Neural crest cell (in vitro differentiated cells): Measurements from ENCODE around the gene C10orf105. TPM values are rescaled to one million over a fixed set of nuclear protein-coding genes. Genes with fewer than 3 reads are reported as not detected.
A peak's percentile ranks its signal among the peaks of the same experiment; 100 is the strongest.

Experiments used
- DNase-seq: peaks from one replicate; pipeline ENCODE4 v3.0.0; 2021; ENCODE audit warnings: low read depth, mixed read lengths, low spot score
- H3K27ac Mint-ChIP-seq: one replicate; pipeline ENCODE4 v1.8.0; 2021; ENCODE audit warnings: mild to moderate bottlenecking, mixed read lengths; ENCODE audit not compliant: unreplicated experiment
- H3K27me3 Mint-ChIP-seq: 2 replicates; pipeline ENCODE4 v1.8.0; 2021; ENCODE audit warnings: low read depth, mild to moderate bottlenecking, mixed read lengths
- H3K36me3 Mint-ChIP-seq: 2 replicates; pipeline ENCODE4 v1.8.0; 2021; ENCODE audit warnings: low read depth, mild to moderate bottlenecking, mixed read lengths
- H3K4me1 Mint-ChIP-seq: 2 replicates; pipeline ENCODE4 v1.8.0; 2021; ENCODE audit warnings: mixed read lengths
- H3K4me3 Mint-ChIP-seq: one replicate; pipeline ENCODE4 v1.8.0; 2021; ENCODE audit warnings: mild to moderate bottlenecking, mixed read lengths
- H3K9me3 Mint-ChIP-seq: 2 replicates; pipeline ENCODE4 v1.8.0; 2021; ENCODE audit warnings: mixed read lengths
- total RNA-seq: library from RNA; stranded (reverse); gene quantifications from 2 replicates; pipeline ENCODE4 v1.2.1, GENCODE V29; 2021
- TF ChIP-seq, protein P1 (sequence below): fragments of 200-600 bp; sonication (generic); conservative IDR thresholded peaks from 2 replicates; pipeline ENCODE4 v1.5.0; 2021; ENCODE audit warnings: antibody characterized with exemption, mild to moderate bottlenecking

Gene C10orf105
- total RNA-seq, 1 donor from 2014 or later = 0.12 TPM

- H3K27ac Mint-ChIP-seq = no peak overlapping the region
- no peaks in the 10 kb centered on the region for H3K9me3 Mint-ChIP-seq
- no peaks in the 10 kb centered on the region for H3K36me3 Mint-ChIP-seq
- TF ChIP-seq, protein P1, sequence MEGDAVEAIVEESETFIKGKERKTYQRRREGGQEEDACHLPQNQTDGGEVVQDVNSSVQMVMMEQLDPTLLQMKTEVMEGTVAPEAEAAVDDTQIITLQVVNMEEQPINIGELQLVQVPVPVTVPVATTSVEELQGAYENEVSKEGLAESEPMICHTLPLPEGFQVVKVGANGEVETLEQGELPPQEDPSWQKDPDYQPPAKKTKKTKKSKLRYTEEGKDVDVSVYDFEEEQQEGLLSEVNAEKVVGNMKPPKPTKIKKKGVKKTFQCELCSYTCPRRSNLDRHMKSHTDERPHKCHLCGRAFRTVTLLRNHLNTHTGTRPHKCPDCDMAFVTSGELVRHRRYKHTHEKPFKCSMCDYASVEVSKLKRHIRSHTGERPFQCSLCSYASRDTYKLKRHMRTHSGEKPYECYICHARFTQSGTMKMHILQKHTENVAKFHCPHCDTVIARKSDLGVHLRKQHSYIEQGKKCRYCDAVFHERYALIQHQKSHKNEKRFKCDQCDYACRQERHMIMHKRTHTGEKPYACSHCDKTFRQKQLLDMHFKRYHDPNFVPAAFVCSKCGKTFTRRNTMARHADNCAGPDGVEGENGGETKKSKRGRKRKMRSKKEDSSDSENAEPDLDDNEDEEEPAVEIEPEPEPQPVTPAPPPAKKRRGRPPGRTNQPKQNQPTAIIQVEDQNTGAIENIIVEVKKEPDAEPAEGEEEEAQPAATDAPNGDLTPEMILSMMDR = no peak
- no peaks in the 10 kb centered on the region for H3K27me3 Mint-ChIP-seq
- no peak overlapping the region for H3K4me3 Mint-ChIP-seq
- H3K4me1 Mint-ChIP-seq = peaks cover 7% of the 10 kb centered on the region
- no peak for DNase-seq
Measured at GRCh38 chr10:71712572-71713134, 6.9 kb downstream of the C10orf105 start.

DNA sequence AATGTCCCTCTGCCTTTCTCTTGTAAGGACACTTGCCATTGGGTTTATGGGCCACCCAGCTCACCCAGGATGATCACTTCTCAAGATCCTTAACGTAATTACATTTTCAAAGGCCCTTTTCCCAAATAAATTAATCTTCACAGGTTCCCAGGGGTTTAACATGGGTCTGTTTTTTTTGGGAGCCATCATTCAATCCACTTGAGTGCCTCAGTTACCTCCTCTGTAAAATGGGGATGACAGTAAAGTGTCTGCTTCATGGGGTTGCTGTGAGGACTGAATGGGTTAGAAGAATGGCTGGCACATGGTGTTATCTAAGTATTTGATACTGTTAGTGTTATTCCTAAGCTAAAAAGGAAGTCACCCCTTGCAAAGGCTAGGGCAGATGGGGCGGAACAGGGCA lies 7.4 kb downstream of the C10orf105 start:
- no peak overlapping the region for H3K27ac Mint-ChIP-seq
- TF ChIP-seq, protein P1 = no peak
- peaks cover 7% of the 10 kb centered on the region for H3K4me1 Mint-ChIP-seq
- H3K36me3 Mint-ChIP-seq = no peaks in the 10 kb centered on the region
- H3K4me3 Mint-ChIP-seq = no peak overlapping the region
- no peaks in the 10 kb centered on the region for H3K9me3 Mint-ChIP-seq
- no peaks in the 10 kb centered on the region for H3K27me3 Mint-ChIP-seq
- DNase-seq = no peak

DNA sequence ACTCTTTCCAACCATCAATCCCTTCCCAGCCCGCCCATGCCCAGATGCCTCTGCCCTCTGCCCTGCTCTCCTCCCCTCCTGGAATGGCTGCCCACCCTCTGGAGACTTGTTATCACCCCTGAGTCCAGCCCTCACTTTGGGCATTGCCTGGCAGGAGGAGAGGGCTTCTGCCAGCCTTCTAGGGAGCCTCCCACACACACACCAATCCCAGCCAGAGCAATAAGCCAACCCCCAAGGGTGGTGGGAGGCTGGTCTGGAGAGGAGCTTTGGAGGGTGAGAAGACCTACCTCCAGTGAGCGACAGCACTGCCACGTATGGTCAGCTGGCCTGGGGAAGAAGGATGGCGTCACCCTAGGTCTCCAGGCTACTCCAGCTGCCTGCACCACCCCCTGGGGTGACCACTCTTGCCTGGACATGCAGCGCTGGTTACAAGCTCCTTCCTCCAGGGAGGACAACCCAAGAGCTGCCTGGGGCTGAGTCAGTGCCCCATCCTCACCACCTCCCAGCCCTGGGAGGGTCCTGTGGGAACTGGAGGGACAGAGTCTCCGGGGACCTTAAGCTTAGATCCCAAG lies 8.4 kb downstream of the C10orf105 start:
- DNase-seq = no peak
- H3K27me3 Mint-ChIP-seq = no peaks in the 10 kb centered on the region
- H3K36me3 Mint-ChIP-seq = no peaks in the 10 kb centered on the region
- H3K4me3 Mint-ChIP-seq = no peak overlapping the region
- H3K27ac Mint-ChIP-seq = peak overlapping the region; percentile 27
- H3K4me1 Mint-ChIP-seq = peaks cover 7% of the 10 kb centered on the region
- TF ChIP-seq, protein P1 = no peak
- no peaks in the 10 kb centered on the region for H3K9me3 Mint-ChIP-seq

DNA sequence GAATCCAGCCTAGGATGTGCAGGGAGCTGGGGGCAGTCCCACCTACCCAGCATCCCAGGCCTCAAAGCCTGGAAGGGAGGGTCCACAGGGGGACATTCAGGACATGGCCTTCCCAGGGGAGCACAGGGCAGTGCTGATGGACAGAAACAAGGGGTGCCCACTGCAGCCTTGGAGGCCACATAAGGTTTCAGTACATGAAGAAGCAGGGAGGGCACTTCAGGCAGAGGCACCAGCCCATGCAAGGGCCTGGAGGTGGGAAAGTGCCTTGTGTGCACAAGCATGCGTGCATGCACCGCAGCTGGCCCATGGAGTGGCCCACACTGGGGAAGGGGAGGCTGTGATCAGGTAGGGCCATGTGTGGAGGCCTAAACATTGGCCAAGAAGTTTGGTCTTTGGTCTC lies 9.1 kb downstream of the C10orf105 start:
- Mint-ChIP-seq H3K9me3 (no peaks in the 10 kb centered on the region), H3K4me1 (peaks cover 7% of the 10 kb centered on the region), H3K4me3 (no peak overlapping the region), H3K27ac (no peak overlapping the region), H3K36me3 (no peaks in the 10 kb centered on the region), H3K27me3 (no peaks in the 10 kb centered on the region)
- DNase-seq = no peak
- TF ChIP-seq, protein P1 = no peak

- TF ChIP-seq, protein P1 = no peak
- no peaks in the 10 kb centered on the region for H3K27me3 Mint-ChIP-seq
- DNase-seq = no peak
- no peak overlapping the region for H3K4me3 Mint-ChIP-seq
- no peaks in the 10 kb centered on the region for H3K36me3 Mint-ChIP-seq
- H3K27ac Mint-ChIP-seq = no peak overlapping the region
- H3K9me3 Mint-ChIP-seq = no peaks in the 10 kb centered on the region
- peaks cover 7% of the 10 kb centered on the region for H3K4me1 Mint-ChIP-seq
Measured at GRCh38 chr10:71708897-71709882, 10.4 kb downstream of the C10orf105 start.
